GM21367 (cell line): Measurements from ENCODE around the gene BMAL2.

Experiments used
- ATAC-seq: cut with Tn5 transposase; IDR thresholded peaks from one replicate; pipeline ENCODE4 v1.9.1; 2021; ENCODE audit not compliant: unreplicated experiment

BMAL2 gene, protein sequence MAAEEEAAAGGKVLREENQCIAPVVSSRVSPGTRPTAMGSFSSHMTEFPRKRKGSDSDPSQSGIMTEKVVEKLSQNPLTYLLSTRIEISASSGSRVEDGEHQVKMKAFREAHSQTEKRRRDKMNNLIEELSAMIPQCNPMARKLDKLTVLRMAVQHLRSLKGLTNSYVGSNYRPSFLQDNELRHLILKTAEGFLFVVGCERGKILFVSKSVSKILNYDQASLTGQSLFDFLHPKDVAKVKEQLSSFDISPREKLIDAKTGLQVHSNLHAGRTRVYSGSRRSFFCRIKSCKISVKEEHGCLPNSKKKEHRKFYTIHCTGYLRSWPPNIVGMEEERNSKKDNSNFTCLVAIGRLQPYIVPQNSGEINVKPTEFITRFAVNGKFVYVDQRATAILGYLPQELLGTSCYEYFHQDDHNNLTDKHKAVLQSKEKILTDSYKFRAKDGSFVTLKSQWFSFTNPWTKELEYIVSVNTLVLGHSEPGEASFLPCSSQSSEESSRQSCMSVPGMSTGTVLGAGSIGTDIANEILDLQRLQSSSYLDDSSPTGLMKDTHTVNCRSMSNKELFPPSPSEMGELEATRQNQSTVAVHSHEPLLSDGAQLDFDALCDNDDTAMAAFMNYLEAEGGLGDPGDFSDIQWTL

DNA sequence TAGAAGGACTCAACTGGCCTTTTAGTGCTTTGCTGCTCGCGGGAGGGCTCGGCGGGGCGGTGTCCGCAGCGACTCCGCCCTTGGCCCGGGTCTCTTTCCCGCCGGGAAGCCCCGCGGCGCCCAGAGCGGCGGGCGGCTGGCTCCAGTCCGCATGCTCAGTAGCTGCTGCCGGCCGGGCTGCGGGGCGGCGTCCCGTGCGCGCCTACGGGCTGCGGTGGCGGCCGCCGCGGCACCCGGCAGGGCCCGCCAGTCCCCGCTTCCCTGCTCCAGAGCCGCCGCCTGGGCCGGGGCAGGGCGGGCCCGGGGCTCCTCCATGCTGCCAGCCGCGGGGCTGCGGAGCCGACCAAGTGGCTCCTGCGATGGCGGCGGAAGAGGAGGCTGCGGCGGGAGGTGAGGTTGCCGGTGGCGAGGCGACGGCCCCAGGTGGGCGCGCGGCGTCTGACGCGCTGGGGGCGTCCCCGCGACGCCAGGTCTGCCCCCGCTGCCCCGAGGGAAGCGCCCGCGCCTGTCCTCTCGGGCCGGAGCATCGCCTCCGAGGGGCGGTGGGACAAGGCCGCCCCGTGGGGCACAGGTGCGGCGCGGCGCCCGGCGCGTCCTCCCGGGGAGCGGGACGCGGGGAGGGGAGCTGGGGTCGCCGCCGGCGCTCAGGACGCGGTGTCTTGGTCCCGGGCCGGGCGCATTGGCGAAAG is at the start of gene BMAL2:
BMAL2 (plus strand) TSS at position 123 of the 689 bp plus-strand sequence; CDS start at position 360, 237 bp downstream.
- ATAC-seq = peak; percentile 30

DNA sequence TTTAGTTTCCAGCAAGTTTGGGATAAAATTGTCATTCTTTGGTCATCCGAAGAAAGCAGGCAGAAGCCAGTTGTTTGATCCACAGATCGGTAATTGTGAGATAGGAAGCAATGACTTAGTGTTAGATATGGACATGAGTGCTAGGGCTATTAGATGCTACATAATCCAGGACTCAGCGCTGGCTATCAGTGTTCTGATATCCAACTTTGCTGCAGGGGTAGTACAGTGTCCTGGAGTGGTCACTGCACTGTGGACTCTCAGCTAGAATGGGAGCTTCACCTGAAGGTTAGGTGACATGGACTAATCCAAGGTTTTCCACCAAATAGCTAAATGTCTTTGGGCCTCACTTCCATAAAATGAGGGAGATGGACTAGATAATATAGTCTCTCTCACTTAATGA is 48.6 kb upstream of the BMAL2 start:
- no peak for ATAC-seq

DNA sequence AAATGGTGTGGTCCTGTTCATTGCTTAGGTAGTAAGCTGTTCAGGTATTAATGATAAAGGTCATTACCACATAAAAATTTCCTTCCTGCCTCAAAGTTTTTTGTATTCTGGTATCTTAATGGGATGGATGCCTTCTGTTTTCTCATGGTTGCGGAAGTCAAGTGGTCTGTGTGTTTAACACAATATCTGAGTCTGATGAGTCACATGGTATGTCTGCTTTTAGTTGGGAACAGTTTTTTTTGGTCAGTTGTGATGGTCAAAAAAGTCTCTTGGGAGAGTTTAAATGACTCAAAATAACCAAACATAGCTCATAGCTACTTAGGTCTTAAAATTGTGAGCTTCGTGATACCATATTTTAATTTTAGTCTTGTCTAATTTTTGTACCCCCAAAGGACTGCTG is 47.9 kb upstream of the BMAL2 start:
- peak; percentile 46 for ATAC-seq

DNA sequence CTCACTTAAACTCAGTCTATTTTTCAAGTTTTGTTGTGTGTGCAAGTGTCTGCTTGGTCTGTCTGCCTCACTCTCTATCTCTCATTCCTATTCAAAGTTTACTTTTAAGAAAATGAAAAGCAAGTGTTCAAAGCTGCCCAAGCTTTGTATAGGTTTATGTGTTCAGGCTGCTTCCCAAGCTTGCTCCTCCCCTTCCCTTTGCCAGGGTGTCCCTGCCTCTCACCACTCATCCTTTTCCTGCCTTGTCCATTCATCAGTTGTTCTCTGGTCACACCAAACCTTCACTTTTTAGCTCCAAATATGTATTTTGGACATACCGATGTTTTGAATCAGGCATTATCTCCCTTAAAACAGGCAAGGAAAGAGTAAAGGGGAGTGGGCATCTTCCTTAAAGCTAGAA is 47.2 kb upstream of the BMAL2 start:
- ATAC-seq = no peak

DNA sequence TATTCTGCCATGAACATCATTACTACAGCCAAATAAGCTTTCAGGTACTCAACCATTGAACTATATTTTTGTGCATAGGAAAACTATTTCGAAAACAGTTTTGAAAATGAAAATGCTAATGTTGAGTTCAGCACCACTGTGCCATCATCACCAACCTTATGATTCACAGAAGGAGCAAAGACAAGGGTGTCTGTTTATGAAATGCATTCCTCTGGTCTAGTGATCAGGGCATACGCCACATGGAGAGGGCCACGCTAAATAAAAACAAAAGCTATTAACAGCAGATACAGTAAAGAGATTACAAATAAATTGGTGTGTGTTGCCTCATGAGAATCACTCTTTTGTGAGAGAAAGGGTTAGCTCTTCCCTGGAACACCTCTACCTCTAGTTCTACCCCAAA is 43.2 kb upstream of the BMAL2 start:
- peak; percentile 38 for ATAC-seq

DNA sequence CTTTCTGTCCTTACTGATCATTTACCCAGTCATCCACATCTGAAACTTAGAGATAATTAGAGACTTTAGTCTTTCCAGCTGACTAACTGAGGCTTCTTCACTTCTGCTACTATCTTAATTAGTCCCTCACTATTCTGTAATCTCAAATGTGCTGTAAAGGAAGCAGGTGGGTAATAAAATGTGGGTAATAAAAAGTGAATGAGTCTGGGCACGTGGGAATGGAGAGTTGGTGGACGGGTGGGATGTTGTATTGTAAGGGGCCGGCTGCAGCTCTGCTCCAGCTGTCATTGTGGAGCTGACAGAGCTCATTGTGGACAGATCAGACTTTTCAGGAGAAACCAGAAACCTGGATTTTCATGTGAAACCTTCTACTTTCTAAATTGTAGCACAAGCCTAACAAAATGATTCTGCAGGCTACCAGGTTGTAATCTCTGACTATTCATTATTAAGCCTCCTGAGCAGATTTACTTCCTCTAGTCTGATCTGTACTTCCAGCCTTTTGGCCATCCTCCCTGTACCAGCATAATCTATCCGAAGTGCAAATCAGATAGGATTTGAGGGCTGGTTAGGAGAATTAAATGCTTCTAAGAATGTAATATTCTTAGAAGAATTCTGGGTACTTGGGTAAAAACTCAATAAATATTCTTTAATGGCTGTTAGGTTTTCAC is 42.0 kb upstream of the BMAL2 start:
- ATAC-seq = no peak

DNA sequence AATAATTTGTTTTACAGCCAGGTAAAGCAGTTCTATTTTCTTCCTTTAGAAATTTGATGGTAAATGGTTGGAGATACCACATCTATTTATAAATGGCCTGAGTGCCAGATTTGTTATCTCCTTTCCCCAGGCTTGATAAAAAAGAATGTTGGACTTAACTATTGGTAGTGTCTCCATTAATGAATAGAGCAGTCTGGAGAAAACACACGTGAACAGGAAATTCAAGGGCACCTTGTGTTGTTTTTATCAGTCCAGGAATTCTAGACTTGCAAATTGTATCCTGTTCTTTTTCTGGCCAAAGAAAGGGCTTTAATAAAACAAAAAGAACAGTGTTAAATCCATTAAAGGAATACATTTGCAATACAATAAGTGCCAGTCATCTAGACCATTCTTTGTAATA is 40.8 kb upstream of the BMAL2 start:
- ATAC-seq = no peak

DNA sequence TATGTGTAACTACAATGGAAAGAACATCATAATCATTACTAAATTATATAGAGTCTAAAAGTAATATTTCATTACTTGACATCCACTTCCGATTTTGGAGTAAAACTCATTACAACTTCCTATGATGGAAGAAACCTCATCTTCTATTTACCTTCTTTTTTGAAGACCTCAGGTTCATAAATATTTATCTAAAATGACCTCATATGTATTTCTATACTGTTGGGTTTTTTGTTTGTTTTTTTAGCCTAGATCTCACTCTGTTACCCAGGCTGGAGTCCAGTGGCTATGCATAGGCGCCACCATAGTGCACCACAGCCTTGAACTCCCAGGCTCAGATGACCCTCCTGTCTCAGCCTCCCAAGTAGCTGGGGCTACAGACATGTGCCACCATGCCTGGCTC is 39.9 kb upstream of the BMAL2 start:
- ATAC-seq = no peak

DNA sequence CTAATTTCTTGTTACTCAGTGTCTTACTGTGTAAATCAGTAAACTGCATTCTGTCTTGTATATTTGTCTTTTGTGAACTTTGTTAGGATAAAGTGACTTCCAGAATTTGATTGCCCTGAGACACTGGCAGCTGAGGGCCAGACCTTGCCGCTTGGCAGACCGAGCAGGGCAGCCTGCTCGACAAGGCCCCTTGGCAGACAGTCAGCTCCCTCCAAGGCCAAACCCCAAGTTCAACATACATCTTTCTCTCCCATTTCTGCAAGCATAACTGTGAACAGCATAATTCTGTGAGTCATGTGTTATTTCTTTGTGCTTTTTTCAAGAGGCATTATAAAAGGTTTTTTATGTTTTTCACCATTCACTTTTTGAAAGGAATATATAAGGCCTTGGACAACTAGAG is 39.2 kb upstream of the BMAL2 start:
- ATAC-seq = no peak

DNA sequence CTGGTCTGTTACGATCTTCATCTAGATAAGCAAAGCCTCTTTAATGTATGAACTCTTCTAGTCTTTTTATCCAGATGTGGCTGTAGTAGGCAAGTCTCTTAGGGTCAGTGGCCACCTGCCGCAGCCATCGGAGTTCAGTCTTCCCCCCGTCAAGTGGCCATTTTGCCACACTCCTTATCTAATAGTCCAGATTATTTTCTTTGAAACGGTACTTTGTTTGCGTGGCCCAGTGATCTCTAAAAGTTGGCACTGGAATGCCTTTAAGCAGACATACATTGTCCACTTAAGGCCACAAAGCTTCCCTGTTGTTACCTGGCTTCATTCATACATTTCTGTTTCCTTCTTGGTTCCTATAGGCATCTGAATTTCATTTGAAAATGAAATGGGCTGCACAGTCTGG is 36.0 kb upstream of the BMAL2 start:
- no peak for ATAC-seq

DNA sequence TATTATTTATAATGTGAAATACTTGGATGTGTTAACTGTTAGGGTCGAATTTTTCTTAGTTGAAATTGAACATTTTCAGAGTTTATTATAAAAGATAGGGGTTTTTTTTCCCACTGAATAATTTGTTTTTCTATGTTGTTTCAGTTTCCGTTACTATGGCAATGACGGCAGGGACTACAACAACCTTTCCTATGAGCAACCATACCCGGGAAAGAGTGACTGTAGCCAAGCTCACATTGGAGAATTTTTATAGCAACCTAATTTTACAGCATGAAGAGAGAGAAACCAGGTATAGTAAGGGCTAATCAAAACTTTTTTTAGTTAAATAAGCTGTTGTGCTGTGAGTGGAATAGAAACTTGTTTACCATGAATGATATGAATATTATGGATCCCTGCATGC is 35.1 kb upstream of the BMAL2 start:
- no peak for ATAC-seq

DNA sequence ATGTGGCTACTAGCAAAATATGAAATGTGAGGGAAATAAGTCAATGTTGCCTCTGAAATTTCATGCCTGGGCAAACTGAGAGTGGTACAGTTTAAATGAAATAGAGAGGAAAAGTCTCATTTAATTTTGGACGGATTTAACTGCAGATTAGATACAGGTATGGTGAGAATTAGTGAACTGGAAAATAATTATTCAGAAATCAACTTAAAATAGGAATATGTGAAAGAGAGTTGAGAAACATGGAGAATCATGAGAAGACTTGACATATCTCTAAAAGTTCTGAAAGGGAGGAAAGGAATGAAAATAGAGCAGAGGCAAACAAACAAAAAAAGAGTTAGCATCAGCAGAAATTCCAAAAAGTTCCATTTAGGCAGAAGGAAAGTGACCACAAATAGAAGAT is 33.5 kb upstream of the BMAL2 start:
- ATAC-seq = no peak

DNA sequence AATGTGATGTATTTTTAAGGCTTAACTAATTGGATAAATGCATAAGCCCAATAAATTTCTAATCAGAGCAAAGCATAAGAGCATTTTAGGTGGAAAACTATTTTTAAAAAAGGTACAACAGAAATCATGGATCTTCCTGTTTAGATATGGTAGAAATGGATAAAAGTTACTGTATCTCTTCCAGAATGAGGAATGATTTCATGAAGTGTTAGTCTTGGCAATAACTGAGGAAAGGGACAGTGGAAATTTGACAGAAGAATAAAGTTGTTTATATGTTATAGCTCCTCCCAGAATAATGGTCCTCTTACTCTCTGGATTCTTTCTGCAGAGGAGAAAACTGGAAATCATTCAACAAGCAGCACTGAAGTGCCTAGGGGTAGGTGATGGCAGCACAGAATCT is 32.4 kb upstream of the BMAL2 start:
- no peak for ATAC-seq

DNA sequence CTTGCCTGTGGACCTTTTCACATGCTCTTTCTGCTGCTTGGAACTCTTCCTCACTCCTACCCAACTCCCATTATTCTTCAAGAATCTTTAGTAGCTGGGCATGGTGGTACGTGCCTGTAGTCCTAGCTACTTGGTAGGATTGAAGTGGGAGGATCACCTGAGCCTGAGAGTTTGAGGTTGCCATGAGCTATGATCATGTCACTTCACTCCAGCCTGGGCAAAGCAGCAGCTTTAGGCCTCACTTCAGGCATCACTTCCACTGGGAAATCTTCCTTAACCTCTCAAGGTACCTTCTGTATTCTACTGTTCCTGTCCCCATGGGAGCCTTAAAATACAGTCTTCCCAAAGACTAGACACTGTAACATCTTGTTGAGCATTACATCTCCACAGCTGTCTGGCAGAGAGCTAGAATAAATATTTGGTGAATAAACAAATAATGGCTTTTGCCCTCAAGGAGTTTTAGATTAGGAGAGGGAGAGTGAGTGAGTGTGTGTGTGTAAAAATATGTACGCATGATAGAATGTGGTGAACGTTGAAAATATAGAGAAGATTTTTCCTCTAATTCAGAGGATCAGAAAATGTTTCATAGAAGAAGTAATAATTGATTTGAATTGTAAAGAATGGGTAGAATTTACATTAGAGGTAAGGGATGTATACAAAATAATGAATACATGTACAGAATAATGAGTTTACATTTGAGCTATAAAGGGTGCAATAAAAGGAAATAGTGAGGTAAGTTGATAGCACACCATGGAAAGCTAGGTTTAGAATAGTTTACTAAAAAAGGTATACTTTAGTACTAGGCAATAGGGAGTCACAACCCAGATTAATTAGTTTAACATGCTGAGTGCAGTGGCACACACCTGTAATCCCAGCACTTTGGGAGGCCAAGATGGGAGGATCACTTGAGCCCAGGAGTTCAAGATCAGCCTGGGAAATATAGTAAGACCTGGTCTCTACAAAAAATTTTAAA is 29.2 kb upstream of the BMAL2 start:
- no peak for ATAC-seq

DNA sequence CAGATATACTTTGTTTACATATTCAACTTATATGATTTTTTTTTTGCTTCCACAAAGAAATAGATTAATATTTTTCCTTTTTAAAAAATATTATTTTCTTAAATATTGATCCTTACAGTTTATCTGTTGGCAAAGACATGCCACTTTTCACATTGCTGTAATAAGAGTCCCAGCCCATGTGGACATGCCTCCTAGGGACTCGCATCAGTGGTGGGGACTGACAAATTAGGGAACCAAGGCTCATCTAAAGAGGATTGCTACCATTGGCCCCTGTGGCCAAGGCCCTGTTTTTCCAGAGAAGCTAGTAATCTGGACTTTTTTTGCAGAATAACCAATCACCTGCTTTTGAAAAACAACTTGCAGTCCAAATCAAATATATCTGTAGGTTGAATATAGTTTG is 27.8 kb upstream of the BMAL2 start:
- ATAC-seq = no peak

DNA sequence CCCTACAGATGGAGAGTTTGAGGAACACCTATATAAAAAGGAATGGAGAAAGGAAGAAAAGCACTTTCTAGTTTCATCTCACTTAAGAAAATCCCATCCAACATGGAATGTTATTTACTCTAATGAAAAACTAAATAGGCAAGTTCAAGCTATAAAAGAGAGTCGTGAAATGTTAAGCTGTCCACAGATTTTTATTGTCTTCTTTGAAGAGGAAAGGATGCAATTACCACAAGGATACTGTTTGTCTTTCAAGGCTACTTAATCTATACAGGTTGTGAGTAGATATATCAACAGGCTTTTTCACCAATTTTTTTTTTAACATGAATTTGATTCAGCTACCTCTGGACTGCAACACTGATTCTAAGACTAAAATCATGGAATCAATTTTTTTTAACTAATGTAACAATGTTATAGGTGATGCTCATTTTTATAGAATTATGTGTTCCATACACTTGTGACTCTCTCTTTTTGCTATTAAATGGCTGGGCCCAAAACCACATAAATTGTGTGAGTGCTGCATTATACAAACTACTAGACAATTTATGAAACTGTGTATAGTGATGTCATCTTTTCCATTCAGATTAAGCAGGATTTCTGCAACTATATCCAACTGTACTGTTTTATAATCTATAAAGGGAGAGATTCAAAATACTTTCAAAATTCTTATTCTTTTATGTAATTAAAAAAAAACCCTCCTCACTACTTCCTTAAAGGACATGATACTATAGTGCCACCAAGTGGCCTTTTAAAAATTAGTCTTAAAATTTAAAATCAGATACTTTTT is 26.8 kb upstream of the BMAL2 start:
- no peak for ATAC-seq

DNA sequence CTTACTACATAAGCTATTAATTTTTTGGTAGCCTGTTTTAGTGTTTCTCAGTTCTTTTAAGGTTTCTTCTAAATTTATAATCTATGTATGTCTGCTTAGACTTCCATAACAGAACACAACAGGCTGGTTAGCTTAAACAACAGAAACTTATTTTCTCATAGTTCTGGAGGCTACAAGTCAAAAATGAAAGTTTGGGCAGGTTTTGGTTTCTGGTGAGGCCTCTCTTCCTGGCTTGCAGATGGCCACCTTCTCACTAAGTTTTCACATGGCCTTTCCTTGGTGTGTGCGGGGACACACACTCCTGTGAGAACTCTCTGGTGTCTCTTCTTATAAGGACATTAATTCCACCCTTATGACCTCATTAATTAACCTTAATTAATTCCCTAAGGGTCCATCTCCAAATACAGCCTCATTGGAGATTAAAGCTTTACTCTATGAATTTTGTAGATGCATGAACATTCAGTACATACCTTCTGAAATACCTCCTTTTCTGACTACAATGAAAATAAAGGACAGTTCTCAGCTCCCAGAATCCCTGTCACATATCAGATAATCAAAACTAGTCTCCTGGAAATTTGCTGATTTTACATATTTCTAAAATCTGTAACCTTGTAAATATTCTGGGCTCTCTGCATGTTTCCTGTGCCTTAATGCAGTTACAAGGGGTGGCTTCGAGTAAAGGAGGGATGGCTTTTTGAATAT is 23.2 kb upstream of the BMAL2 start:
- peak; percentile 56 for ATAC-seq

DNA sequence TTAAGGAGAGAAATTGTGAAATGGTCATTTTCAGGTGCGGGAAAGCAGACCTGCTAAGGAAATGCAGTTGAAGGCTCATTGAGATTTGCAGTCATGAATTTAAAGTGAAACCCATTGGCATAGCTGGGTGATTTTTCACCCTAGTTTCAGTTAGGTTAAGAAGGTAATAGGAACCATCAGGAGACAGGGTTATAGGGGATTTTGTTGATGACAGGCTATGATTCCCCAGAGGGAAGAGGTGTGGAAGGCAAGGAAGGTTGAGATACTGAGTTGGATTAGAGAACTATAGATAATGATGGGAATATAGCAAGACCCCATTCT is 22.7 kb upstream of the BMAL2 start:
- no peak for ATAC-seq

DNA sequence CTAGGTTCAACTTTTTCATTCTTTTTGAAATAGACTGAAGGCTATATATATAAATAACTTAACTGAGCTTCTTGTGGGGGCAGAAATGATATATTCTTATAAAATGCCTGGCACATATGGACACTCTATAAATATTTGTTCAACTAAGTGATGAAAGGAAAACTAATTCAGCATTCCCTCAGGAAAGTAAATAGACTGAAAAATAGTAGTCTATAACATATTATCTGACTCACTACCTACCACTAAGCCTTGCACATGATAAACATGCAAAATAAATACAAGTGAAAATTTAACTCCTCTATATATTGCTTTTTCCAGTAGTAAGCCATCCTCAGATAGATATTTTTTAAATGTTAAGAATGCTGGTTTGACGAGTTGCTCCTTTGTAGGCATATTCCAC is 15.7 kb upstream of the BMAL2 start:
- no peak for ATAC-seq
